Measurements from ENCODE around the gene TUBB4B.

DNA sequence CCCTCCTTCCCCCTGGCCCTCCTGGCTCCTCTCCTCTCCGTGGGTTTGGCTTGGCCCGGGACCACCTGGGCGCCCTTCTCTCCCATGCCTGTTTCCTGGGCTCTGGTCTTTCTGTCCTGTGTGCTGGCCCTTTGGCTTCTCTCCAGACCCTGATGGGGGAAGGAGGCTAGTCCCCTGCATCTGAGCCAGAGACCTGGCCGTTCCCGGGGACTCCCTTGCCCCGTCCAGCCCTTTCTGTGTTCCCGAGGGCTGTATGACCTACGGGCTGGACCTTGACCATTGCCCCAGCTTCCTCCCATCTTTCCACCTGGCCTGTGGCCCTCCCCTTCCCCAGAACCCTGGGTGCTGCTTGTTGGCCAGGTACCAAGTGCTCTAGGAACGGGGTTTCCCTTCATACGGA lies 22.4 kb downstream of the TUBB4B start:
- TF ChIP-seq, protein P1, sequence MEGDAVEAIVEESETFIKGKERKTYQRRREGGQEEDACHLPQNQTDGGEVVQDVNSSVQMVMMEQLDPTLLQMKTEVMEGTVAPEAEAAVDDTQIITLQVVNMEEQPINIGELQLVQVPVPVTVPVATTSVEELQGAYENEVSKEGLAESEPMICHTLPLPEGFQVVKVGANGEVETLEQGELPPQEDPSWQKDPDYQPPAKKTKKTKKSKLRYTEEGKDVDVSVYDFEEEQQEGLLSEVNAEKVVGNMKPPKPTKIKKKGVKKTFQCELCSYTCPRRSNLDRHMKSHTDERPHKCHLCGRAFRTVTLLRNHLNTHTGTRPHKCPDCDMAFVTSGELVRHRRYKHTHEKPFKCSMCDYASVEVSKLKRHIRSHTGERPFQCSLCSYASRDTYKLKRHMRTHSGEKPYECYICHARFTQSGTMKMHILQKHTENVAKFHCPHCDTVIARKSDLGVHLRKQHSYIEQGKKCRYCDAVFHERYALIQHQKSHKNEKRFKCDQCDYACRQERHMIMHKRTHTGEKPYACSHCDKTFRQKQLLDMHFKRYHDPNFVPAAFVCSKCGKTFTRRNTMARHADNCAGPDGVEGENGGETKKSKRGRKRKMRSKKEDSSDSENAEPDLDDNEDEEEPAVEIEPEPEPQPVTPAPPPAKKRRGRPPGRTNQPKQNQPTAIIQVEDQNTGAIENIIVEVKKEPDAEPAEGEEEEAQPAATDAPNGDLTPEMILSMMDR (IDR thresholded peaks at IDR 0.05) = no peak
- TF ChIP-seq POLR2A (IDR thresholded peaks at IDR 0.05) = no peak
